Spleen (tissue), 11 donors: ENCODE data around the gene STYXL1. TPM values are rescaled to one million over a fixed set of nuclear protein-coding genes. Genes with fewer than 3 reads are reported as not detected.
"Not testable (repeated sequence)": the region's sequence is repeated elsewhere in the genome, so short reads cannot be mapped to it uniquely, and the experiment has no call there.

Experiments used
- DNase-seq: peaks from one replicate; pipeline ENCODE4 v3.0.0-alpha.2; 2020
- H3K27ac ChIP-seq, 8 donors: fragments of 200-600 bp; sonication (generic) in 7 of 8; 1 replicate in 4 of 8; 2 replicates in 4 of 8; pipeline versions ENCODE4 v1.5.0 to v1.8.0; 2016 to 2021; ENCODE audit warnings: inconsistent platforms in 4 of 8, mild to moderate bottlenecking in 4 of 8, moderate library complexity in 1 of 8
- H3K27me3 ChIP-seq, 7 donors: fragments of 200-600 bp; sonication (generic) in 6 of 7; replicated peaks in 1 of 7; 1 replicate in 4 of 7; 2 replicates in 3 of 7; pipeline versions ENCODE4 v1.5.0 to v1.8.0; 2016 to 2021; ENCODE audit warnings: inconsistent platforms in 3 of 7, mild to moderate bottlenecking in 1 of 7
- H3K36me3 ChIP-seq, 6 donors: fragments of 200-600 bp; sonication (generic) in 5 of 6; 1 replicate in 4 of 6; 2 replicates in 2 of 6; pipeline versions ENCODE4 v1.5.0 to v1.8.0; 2016 to 2021; ENCODE audit warnings: inconsistent platforms in 2 of 6
- H3K4me1 ChIP-seq, 6 donors: fragments of 200-600 bp; sonication (generic) in 5 of 6; 1 replicate in 3 of 6; 2 replicates in 3 of 6; pipeline versions ENCODE4 v1.5.0 to v1.8.0; 2016 to 2021; ENCODE audit warnings: inconsistent platforms in 3 of 6
- H3K4me3 ChIP-seq, 8 donors: fragments of 200-600 bp; sonication (generic) in 7 of 8; 1 replicate in 4 of 8; 2 replicates in 4 of 8; pipeline versions ENCODE4 v1.5.0 to v1.8.0; 2016 to 2021; ENCODE audit warnings: inconsistent platforms in 4 of 8, mild to moderate bottlenecking in 4 of 8, moderate library complexity in 2 of 8
- H3K9me3 ChIP-seq, 8 donors: fragments of 200-600 bp; sonication (generic) in 7 of 8; 1 replicate in 4 of 8; 2 replicates in 4 of 8; pipeline versions ENCODE4 v1.5.0 to v1.8.0; 2016 to 2021; ENCODE audit warnings: inconsistent platforms in 4 of 8
- CTCF ChIP-seq, 11 experiments: fragments of 200-600 bp in 7 of 11; fragments of 450-650 bp in 4 of 11; sonication (generic) in 4 of 11; IDR thresholded peaks in 8 of 11; conservative IDR thresholded peaks in 3 of 11; 1 replicate in 7 of 11; 2 replicates in 4 of 11; pipeline versions ENCODE4 v1.4.0 to v1.8.0; 2016 to 2021; ENCODE audit warnings: antibody characterized with exemption in 11 of 11, inconsistent platforms in 4 of 11, mild to moderate bottlenecking in 1 of 11
- POLR2A ChIP-seq, 3 donors: fragments of 450-650 bp; IDR thresholded peaks; one replicate each; pipeline ENCODE4 v1.5.1; 2017; ENCODE audit warnings: antibody characterized with exemption in 3 of 3, mild to moderate bottlenecking in 1 of 3
- POLR2AphosphoS5 ChIP-seq, 3 donors: sonication (generic); formaldehyde crosslinking; IDR thresholded peaks; one replicate each; pipeline ENCODE4 v1.5.1; 2017; ENCODE audit warnings: antibody characterized with exemption in 3 of 3
- WGBS, 5 donors: extraction: QIAGEN DNeasy Blood & Tissue Kit in 3 of 5; methylation state at CpG; one replicate each; pipeline versions ENCODE4 v1.1.5 to v1.1.7; 2013 to 2018; 5-methylcytosine and 5-hydroxymethylcytosine counted together
- intact Hi-C: fragments of 100-400 bp; cut with DNase I; formaldehyde crosslinking; loops from one replicate; pipeline ENCODE4 v1.15.0; 2023; ENCODE audit warnings: low total_unique reads
- polyA plus RNA-seq, 3 donors: library from polyadenylated mRNA; stranded (reverse); fragments of 200-250 nt; gene quantifications; one replicate each; pipeline ENCODE4 v1.2.1, GENCODE V29; 2013
- total RNA-seq, 7 donors: library from RNA; depleted of rRNA in 3 of 7; stranded (reverse); fragments of >200 nt in 3 of 7; fragmentation: NEBNext Ultra II Directional in 4 of 7; extraction: Animal tissue kit (Norgen Biotek cat#: 25700) in 4 of 7; gene quantifications; one replicate each; pipeline versions ENCODE4 v1.1.0 to v1.2.1, GENCODE V29; 2016 to 2021
- donor health status: healthy with polysubstance abuse.
- donor health status: DM: no; HTN: no; CAD: no; lungs with moderate emphysema.
- donor health status: DM: no; HTN: no; CAD: no.
- donor health status: Bipolar disorder and iron deficiency.
- donor health status: healthy.
- donor health status: DM: no; HTN: no; CAD: no.
- donor health status: DM: yes; HTN: yes; CAD: no.

The STYXL1 gene
- total and polyA plus RNA-seq, 10 donors, result 18.3 to 60.4 (median 34.4) TPM

GRCh38 chr7:76054123-76055120 is 6.6 kb upstream of the STYXL1 start:
- Histone ChIP-seq H3K27ac (no peak overlapping the region), H3K36me3 (peaks cover 3 to 99% (median 46%) of the 10 kb centered on the region in 6 donors), H3K4me1 (peaks cover under 1 to 67% (median 33%) of the 10 kb centered on the region in 6 donors), H3K4me3 (no peak overlapping the region), H3K27me3 (no peaks in the 10 kb centered on the region), H3K9me3 (no peaks in the 10 kb centered on the region)
- no peak for TF ChIP-seq CTCF (IDR thresholded peaks at IDR 0.05 in 8 of 11, conservative IDR thresholded peaks at IDR 0.05 in 3 of 11)
- no peak for TF ChIP-seq POLR2A (IDR thresholded peaks at IDR 0.05)
- no peak for TF ChIP-seq POLR2AphosphoS5 (IDR thresholded peaks at IDR 0.05)
- intact Hi-C loops, result no loop called here
- WGBS, 5 donors, result 71 to 94% (median 82%) methylated on average over 18 of the region's 18 CpGs
- DNase-seq, result no peak

- intact Hi-C loops, result no loop called here
- no peak overlapping the region for H3K27ac ChIP-seq
- no peaks in the 10 kb centered on the region for H3K27me3 ChIP-seq
- peaks cover 6 to 75% (median 40%) of the 10 kb centered on the region in 6 donors for H3K4me1 ChIP-seq
- 79 to 89% (median 84%) methylated on average over 6 of the region's 6 CpGs for WGBS, 5 donors
- DNase-seq, result no peak
- no peaks in the 10 kb centered on the region for H3K9me3 ChIP-seq
- TF ChIP-seq POLR2A (IDR thresholded peaks at IDR 0.05) (no peak), POLR2AphosphoS5 (IDR thresholded peaks at IDR 0.05) (no peak), CTCF (IDR thresholded peaks at IDR 0.05 in 8 of 11, conservative IDR thresholded peaks at IDR 0.05 in 3 of 11) (no peak)
- peaks cover 0 to 90% (median 36%) of the 10 kb centered on the region in 6 donors for H3K36me3 ChIP-seq
- no peak overlapping the region for H3K4me3 ChIP-seq
Observed at GRCh38 chr7:76053461-76053860, 5.7 kb upstream of the STYXL1 start.

- DNase-seq, H3K9me3 ChIP-seq, H3K27ac ChIP-seq, intact Hi-C loops, H3K27me3 ChIP-seq, H3K4me3 ChIP-seq: not testable (repeated sequence)
- Histone ChIP-seq H3K36me3 (peaks cover 0 to 82% (median 29%) of the 10 kb centered on the region in 6 donors), H3K4me1 (peaks cover 6 to 71% (median 39%) of the 10 kb centered on the region in 6 donors)
- 97 to 99% (median 98%) methylated on average over 8 of the region's 8 CpGs for WGBS, 5 donors
Observed at GRCh38 chr7:76052681-76053080, 4.9 kb upstream of the STYXL1 start.

GRCh38 chr7:76051840-76052239 is 4.0 kb upstream of the STYXL1 start:
- Histone ChIP-seq H3K4me1 (peaks cover 6 to 70% (median 39%) of the 10 kb centered on the region in 6 donors), H3K9me3 (no peaks in the 10 kb centered on the region), H3K36me3 (peaks cover 0 to 73% (median 21%) of the 10 kb centered on the region in 6 donors), H3K4me3 (no peak overlapping the region), H3K27ac (no peak overlapping the region), H3K27me3 (no peaks in the 10 kb centered on the region)
- WGBS, 5 donors, result 85 to 93% (median 91%) methylated on average over 4 of the region's 4 CpGs
- DNase-seq, result no peak
- TF ChIP-seq POLR2A (IDR thresholded peaks at IDR 0.05) (no peak), CTCF (IDR thresholded peaks at IDR 0.05 in 8 of 11, conservative IDR thresholded peaks at IDR 0.05 in 3 of 11) (no peak), POLR2AphosphoS5 (IDR thresholded peaks at IDR 0.05) (no peak)
- intact Hi-C loops, result no loop called here
